SK-N-SH (cell line): ENCODE results near the gene PES1. TPM values are rescaled to one million over a fixed set of nuclear protein-coding genes. Genes with fewer than 3 reads are reported as not detected.

Experiments
- CTCF ChIA-PET: fragments of 300-600, 350-600 bp; formaldehyde crosslinking; extraction: SDS; loops from one replicate; lab custom pipeline; 2021; lab: Yijun Ruan, JAX
- POLR2A ChIA-PET: fragments of 350-600 bp; sonication (Branson Sonifier 250); formaldehyde crosslinking; extraction: SDS; loops from one replicate; lab custom pipeline; 2020; ENCODE audit warnings: antibody characterized with exemption, inconsistent platforms; lab: Yijun Ruan, JAX
- DNase-seq: peaks from one replicate; pipeline ENCODE4 v3.0.0; 2012
- H2AFZ ChIP-seq: fragments of 200-600 bp; sonication (generic); 2 replicates; pipeline ENCODE4 v1.8.1; 2016; ENCODE audit warnings: antibody characterized with exemption, mild to moderate bottlenecking, low read depth
- H3F3A ChIP-seq: fragments of 200-600 bp; sonication (generic); replicated peaks from 2 replicates; pipeline ENCODE3; 2016; ENCODE audit warnings: antibody characterized with exemption, mild to moderate bottlenecking; ENCODE audit not compliant: insufficient read depth
- H3K27ac ChIP-seq, 2 experiments: fragments of 200-500 bp in 1 of 2; fragments of 200-600 bp in 1 of 2; sonication (Bioruptor generic) in 1 of 2; sonication (generic), shearing (Covaris generic) in 1 of 2; 2 replicates each; pipeline versions ENCODE4 v1.5.1 to v1.6.1; 2014 to 2016; ENCODE audit warnings: low read depth in 2 of 2, inconsistent platforms in 1 of 2, low read length in 1 of 2, mild to moderate bottlenecking in 1 of 2, mixed read lengths in 1 of 2
- H3K27me3 ChIP-seq: fragments of 200-600 bp; sonication (generic), shearing (Covaris generic); 2 replicates; pipeline ENCODE4 v1.6.1; 2016; ENCODE audit warnings: mixed run types; ENCODE audit not compliant: insufficient read depth
- H3K36me3 ChIP-seq, 2 experiments: fragments of 200-500 bp in 1 of 2; fragments of 200-600 bp in 1 of 2; sonication (Bioruptor generic) in 1 of 2; sonication (generic) in 1 of 2; replicated peaks in 1 of 2; 2 replicates each; pipeline versions ENCODE3 to v1.5.1; 2014 to 2016; ENCODE audit warnings: low read length in 1 of 2, mild to moderate bottlenecking in 1 of 2; ENCODE audit not compliant: insufficient read depth in 2 of 2, control insufficient read depth in 1 of 2
- H3K4me1 ChIP-seq, 2 experiments: fragments of 200-500 bp in 1 of 2; fragments of 200-600 bp in 1 of 2; sonication (Bioruptor generic) in 1 of 2; sonication (generic), shearing (Covaris generic) in 1 of 2; 2 replicates each; pipeline versions ENCODE4 v1.5.1 to v1.6.1; 2014 to 2016; ENCODE audit warnings: low read depth in 1 of 2, low read length in 1 of 2, mixed run types in 1 of 2; ENCODE audit not compliant: insufficient read depth in 2 of 2, control insufficient read depth in 1 of 2
- H3K4me2 ChIP-seq: fragments of 200-600 bp; sonication (generic), shearing (Covaris generic); 2 replicates; pipeline ENCODE4 v1.6.1; 2017; ENCODE audit warnings: mixed run types
- H3K4me3 ChIP-seq, 2 experiments: fragments of 200-500 bp in 1 of 2; fragments of 200-600 bp in 1 of 2; sonication (Bioruptor generic) in 1 of 2; sonication (generic), shearing (Covaris generic) in 1 of 2; 2 replicates each; pipeline versions ENCODE4 v1.5.1 to v1.8.1; 2014 to 2016; ENCODE audit warnings: low read depth in 2 of 2, inconsistent platforms in 1 of 2, low read length in 1 of 2, mild to moderate bottlenecking in 1 of 2, mixed read lengths in 1 of 2, moderate library complexity in 1 of 2
- H3K79me2 ChIP-seq: fragments of 200-600 bp; sonication (generic); 2 replicates; pipeline ENCODE4 v1.8.1; 2017; ENCODE audit warnings: mild to moderate bottlenecking; ENCODE audit not compliant: insufficient read depth
- H3K9ac ChIP-seq: fragments of 200-600 bp; sonication (generic); 2 replicates; pipeline ENCODE4 v1.6.1; 2017; ENCODE audit warnings: mixed run types
- H3K9me2 ChIP-seq: fragments of 200-600 bp; sonication (generic); 2 replicates; pipeline ENCODE4 v1.6.1; 2017; ENCODE audit warnings: mixed run types
- H3K9me3 ChIP-seq: fragments of 200-600 bp; sonication (generic); 2 replicates; pipeline ENCODE4 v1.6.1; 2017; ENCODE audit warnings: mixed run types, mild to moderate bottlenecking, moderate library complexity
- H4K20me1 ChIP-seq: fragments of 200-600 bp; sonication (generic); 2 replicates; pipeline ENCODE4 v1.6.1; 2017; ENCODE audit warnings: mild to moderate bottlenecking, mixed run types; ENCODE audit not compliant: insufficient read depth
- CTCF ChIP-seq: fragments of 200-600 bp; sonication (generic); IDR thresholded peaks from 2 replicates; pipeline ENCODE4 v1.6.1; 2017; ENCODE audit warnings: antibody characterized with exemption, mild to moderate bottlenecking, moderate library complexity
- FOXM1 ChIP-seq: IDR thresholded peaks from 2 replicates; pipeline ENCODE4 v1.4.0; 2012; ENCODE audit warnings: low read depth, mild to moderate bottlenecking
- GABPA ChIP-seq: IDR thresholded peaks from 2 replicates; pipeline ENCODE4 v1.4.0; 2012; ENCODE audit warnings: low read depth, mild to moderate bottlenecking
- JUND ChIP-seq: IDR thresholded peaks from 2 replicates; pipeline ENCODE4 v1.4.0; 2012
- MEF2A ChIP-seq: IDR thresholded peaks from 2 replicates; pipeline ENCODE4 v1.4.0; 2012; ENCODE audit warnings: low read depth, borderline replicate concordance
- MXI1 ChIP-seq: IDR thresholded peaks from 2 replicates; pipeline ENCODE4 v1.6.1; 2012; ENCODE audit warnings: mild to moderate bottlenecking, low read depth, low read length, improper control_type of control experiment
- NRF1 ChIP-seq: IDR thresholded peaks from 2 replicates; pipeline ENCODE4 v1.6.1; 2012; ENCODE audit warnings: low read depth, mild to moderate bottlenecking, low read length
- PBX3 ChIP-seq: IDR thresholded peaks from 2 replicates; pipeline ENCODE4; 2012
- RCOR1 ChIP-seq: fragments of 150-350 bp; IDR thresholded peaks from 2 replicates; pipeline ENCODE4 v1.6.1; 2017; ENCODE audit warnings: antibody characterized with exemption, low read length
- RFX5 ChIP-seq: IDR thresholded peaks from 2 replicates; pipeline ENCODE4 v1.6.1; 2012; ENCODE audit warnings: mild to moderate bottlenecking, improper control_type of control experiment, low read length
- TAF1 ChIP-seq: IDR thresholded peaks from 2 replicates; pipeline ENCODE4 v1.6.1; 2012; ENCODE audit warnings: low read depth, mild to moderate bottlenecking, low read length, moderate library complexity, borderline replicate concordance
- TCF12 ChIP-seq: IDR thresholded peaks from 2 replicates; pipeline ENCODE4 v1.4.0; 2012
- ZBTB33 ChIP-seq: IDR thresholded peaks from 2 replicates; pipeline ENCODE4 v1.4.0; 2012; ENCODE audit warnings: low read depth, borderline replicate concordance
- WGBS: methylation state at CpG from one replicate; pipeline ENCODE4 v1.1.6; 2017; ENCODE audit warnings: low lambda C conversion rate; 5-methylcytosine and 5-hydroxymethylcytosine counted together
- polyA plus RNA-seq, 3 experiments: library from polyadenylated mRNA; depleted of rRNA; stranded (reverse); fragments of >200 nt; gene quantifications; 2 replicates each; pipeline ENCODE4 v1.2.3, GENCODE V29; 2012
- TF ChIP-seq, protein P1 (sequence below): fragments of 150-350 bp; IDR thresholded peaks from 2 replicates; pipeline ENCODE4 v1.6.1; 2016; ENCODE audit warnings: mild to moderate bottlenecking, low read depth, low read length
- TF ChIP-seq, protein P2 (sequence below): IDR thresholded peaks from 2 replicates; pipeline ENCODE4 v1.6.1; 2012; ENCODE audit warnings: mild to moderate bottlenecking, low read depth, low read length, moderate library complexity

The PES1 gene
- polyA plus RNA-seq, 1 of the 3 experiments (the other 2 are of a cell fraction): 109 TPM

DNA sequence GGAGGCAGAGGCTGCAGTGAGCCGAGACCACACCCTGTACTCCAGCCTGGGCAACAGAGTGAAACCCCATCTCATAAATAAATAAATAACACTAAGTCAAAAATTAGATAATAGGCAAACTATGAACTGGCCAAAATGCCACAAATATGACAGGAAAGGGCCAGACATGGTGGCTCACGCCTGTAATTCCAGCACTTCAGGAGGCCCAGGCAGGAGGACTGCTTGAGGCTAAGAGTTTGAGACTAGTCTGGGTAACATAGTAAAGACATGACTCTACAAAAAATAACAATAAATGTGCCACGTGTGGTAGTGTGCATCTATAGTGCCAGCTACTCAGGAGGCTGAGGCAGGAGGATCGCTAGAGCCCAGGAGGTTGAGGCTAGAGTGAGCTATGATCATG, 65.1 kb downstream of the PES1 start:
- Histone ChIP-seq H3K4me3 (no peak overlapping the region), H3K4me1 (no peaks in the 10 kb centered on the region; a peak in 1 of 4 replicates)

More for the DNA sequence above, 65.1 kb downstream of the PES1 start:
- H3K79me2 ChIP-seq: no peaks in the 10 kb centered on the region
- H3K27me3 ChIP-seq: no peaks in the 10 kb centered on the region
- H4K20me1 ChIP-seq: no peaks in the 10 kb centered on the region
- no peak overlapping the region for H3K4me2 ChIP-seq
- DNase-seq: no peak
- H3F3A ChIP-seq: no peaks in the 10 kb centered on the region
- 67% methylated on average over 4 of the region's 4 CpGs for WGBS
- H3K36me3 ChIP-seq: no peaks in the 10 kb centered on the region
- no peaks in the 10 kb centered on the region for H3K9me3 ChIP-seq
- no peak overlapping the region for H3K9ac ChIP-seq
- H3K27ac ChIP-seq: no peak overlapping the region
- H3K9me2 ChIP-seq: no peaks in the 10 kb centered on the region
- no peak for TF ChIP-seq CTCF
- TF ChIP-seq FOXM1: no peak
- no peak for TF ChIP-seq PBX3
- TF ChIP-seq, protein P1, sequence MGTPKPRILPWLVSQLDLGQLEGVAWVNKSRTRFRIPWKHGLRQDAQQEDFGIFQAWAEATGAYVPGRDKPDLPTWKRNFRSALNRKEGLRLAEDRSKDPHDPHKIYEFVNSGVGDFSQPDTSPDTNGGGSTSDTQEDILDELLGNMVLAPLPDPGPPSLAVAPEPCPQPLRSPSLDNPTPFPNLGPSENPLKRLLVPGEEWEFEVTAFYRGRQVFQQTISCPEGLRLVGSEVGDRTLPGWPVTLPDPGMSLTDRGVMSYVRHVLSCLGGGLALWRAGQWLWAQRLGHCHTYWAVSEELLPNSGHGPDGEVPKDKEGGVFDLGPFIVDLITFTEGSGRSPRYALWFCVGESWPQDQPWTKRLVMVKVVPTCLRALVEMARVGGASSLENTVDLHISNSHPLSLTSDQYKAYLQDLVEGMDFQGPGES: no peak
- TF ChIP-seq TAF1: no peak
- TF ChIP-seq NRF1: no peak
- TF ChIP-seq JUND: no peak
- no peak for TF ChIP-seq ZBTB33
- no peak for TF ChIP-seq RCOR1
- TF ChIP-seq, protein P2, sequence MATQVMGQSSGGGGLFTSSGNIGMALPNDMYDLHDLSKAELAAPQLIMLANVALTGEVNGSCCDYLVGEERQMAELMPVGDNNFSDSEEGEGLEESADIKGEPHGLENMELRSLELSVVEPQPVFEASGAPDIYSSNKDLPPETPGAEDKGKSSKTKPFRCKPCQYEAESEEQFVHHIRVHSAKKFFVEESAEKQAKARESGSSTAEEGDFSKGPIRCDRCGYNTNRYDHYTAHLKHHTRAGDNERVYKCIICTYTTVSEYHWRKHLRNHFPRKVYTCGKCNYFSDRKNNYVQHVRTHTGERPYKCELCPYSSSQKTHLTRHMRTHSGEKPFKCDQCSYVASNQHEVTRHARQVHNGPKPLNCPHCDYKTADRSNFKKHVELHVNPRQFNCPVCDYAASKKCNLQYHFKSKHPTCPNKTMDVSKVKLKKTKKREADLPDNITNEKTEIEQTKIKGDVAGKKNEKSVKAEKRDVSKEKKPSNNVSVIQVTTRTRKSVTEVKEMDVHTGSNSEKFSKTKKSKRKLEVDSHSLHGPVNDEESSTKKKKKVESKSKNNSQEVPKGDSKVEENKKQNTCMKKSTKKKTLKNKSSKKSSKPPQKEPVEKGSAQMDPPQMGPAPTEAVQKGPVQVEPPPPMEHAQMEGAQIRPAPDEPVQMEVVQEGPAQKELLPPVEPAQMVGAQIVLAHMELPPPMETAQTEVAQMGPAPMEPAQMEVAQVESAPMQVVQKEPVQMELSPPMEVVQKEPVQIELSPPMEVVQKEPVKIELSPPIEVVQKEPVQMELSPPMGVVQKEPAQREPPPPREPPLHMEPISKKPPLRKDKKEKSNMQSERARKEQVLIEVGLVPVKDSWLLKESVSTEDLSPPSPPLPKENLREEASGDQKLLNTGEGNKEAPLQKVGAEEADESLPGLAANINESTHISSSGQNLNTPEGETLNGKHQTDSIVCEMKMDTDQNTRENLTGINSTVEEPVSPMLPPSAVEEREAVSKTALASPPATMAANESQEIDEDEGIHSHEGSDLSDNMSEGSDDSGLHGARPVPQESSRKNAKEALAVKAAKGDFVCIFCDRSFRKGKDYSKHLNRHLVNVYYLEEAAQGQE: no peak
- no peak for TF ChIP-seq MEF2A
- no peak for TF ChIP-seq TCF12
- TF ChIP-seq RFX5: no peak
- TF ChIP-seq MXI1: no peak
- no peak for TF ChIP-seq GABPA
- TF ChIP-seq, all 33 proteins: peak for 0
- H2AFZ ChIP-seq: no peak overlapping the region
- ChIA-PET POLR2A (no interaction called here), CTCF (no interaction called here)

Other genes with a start within 250 kb of the PES1 start
- 37.5 and 75.2 TPM in 2 replicates for gene SF3A1, start 235.0 kb downstream of the PES1 start, polyA plus RNA-seq (2012; rRNA removed)
- 5.8 and 7.9 TPM in 2 replicates for gene CCDC157, start 234.9 kb downstream of the PES1 start, polyA plus RNA-seq (2012; rRNA removed)
- 28.6 and 37.2 TPM in 2 replicates for gene RNF215, start 204.5 kb downstream of the PES1 start, polyA plus RNA-seq (2012; rRNA removed)
- gene SEC14L2, start 194.9 kb downstream of the PES1 start, polyA plus RNA-seq (2012; rRNA removed): 14.0 and 16.1 TPM in 2 replicates
- gene MTFP1, start 166.1 kb downstream of the PES1 start, polyA plus RNA-seq (2012; rRNA removed): 11.9 and 18.9 TPM in 2 replicates
- not detected in 2 replicates for gene SEC14L3, start 119.9 kb downstream of the PES1 start, polyA plus RNA-seq (2012; rRNA removed)
- not detected in 2 replicates for gene SEC14L4, start 86.2 kb downstream of the PES1 start, polyA plus RNA-seq (2012; rRNA removed)
- not detected in 2 replicates for gene SEC14L6, start 45.2 kb downstream of the PES1 start, polyA plus RNA-seq (2012; rRNA removed)
- gene GAL3ST1, start 17.2 kb downstream of the PES1 start, polyA plus RNA-seq (2012; rRNA removed): 0.08 TPM in 1 of 2 replicates, not detected in the other
- gene TCN2, start 15.3 kb upstream of the PES1 start, polyA plus RNA-seq (2012; rRNA removed): 4.1 and 4.5 TPM in 2 replicates
- gene SLC35E4, start 43.9 kb upstream of the PES1 start, polyA plus RNA-seq (2012; rRNA removed): 2.8 and 2.9 TPM in 2 replicates
- gene DUSP18, start 76.0 kb upstream of the PES1 start, polyA plus RNA-seq (2012; rRNA removed): 11.7 and 13.9 TPM in 2 replicates
- gene OSBP2, start 103.0 kb upstream of the PES1 start, polyA plus RNA-seq (2012; rRNA removed): 2.6 and 3.1 TPM in 2 replicates